Mesothelial cell of epicardium (in vitro differentiated cells): ENCODE measurements around the gene SLC28A3. TPM values are rescaled to one million over a fixed set of nuclear protein-coding genes. Genes with fewer than 3 reads are reported as not detected.

Source experiments
- DNase-seq, 2 experiments: peaks; one replicate each; pipeline ENCODE4 v3.0.0; 2021; ENCODE audit warnings: low spot score in 2 of 2; ENCODE audit not compliant: unreplicated experiment in 2 of 2
- H3K27ac Mint-ChIP-seq: 2 replicates; pipeline ENCODE4 v1.8.0; 2021; ENCODE audit warnings: mixed read lengths
- H3K27me3 Mint-ChIP-seq: 2 replicates; pipeline ENCODE4 v1.8.0; 2021; ENCODE audit warnings: low read depth, mixed read lengths
- H3K36me3 Mint-ChIP-seq: 2 replicates; pipeline ENCODE4 v1.8.0; 2021; ENCODE audit warnings: mixed read lengths
- H3K4me1 Mint-ChIP-seq: 2 replicates; pipeline ENCODE4 v1.8.0; 2021; ENCODE audit warnings: mixed read lengths
- H3K4me3 Mint-ChIP-seq: 2 replicates; pipeline ENCODE4 v1.8.0; 2021; ENCODE audit warnings: mild to moderate bottlenecking, moderate library complexity, mixed read lengths
- H3K9me3 Mint-ChIP-seq: 2 replicates; pipeline ENCODE4 v1.8.0; 2021; ENCODE audit warnings: mixed read lengths
- CTCF ChIP-seq: fragments of 200-600 bp; sonication (generic); IDR thresholded peaks from one replicate; pipeline ENCODE4 v1.5.0; 2021; ENCODE audit warnings: antibody characterized with exemption; ENCODE audit not compliant: unreplicated experiment
- total RNA-seq: library from RNA; stranded (reverse); gene quantifications from 3 replicates; pipeline ENCODE4 v1.2.1, GENCODE V29; 2021

The SLC28A3 gene
- total RNA-seq, 1 donor from 2014 or later, result 0.89 TPM

GRCh38 chr9:84320231-84320630 is 20.3 kb downstream of the SLC28A3 start:
- no peak for TF ChIP-seq CTCF
- Mint-ChIP-seq H3K27ac (no peak overlapping the region), H3K4me3 (no peak overlapping the region), H3K36me3 (no peaks in the 10 kb centered on the region), H3K9me3 (no peaks in the 10 kb centered on the region), H3K27me3 (no peaks in the 10 kb centered on the region), H3K4me1 (no peaks in the 10 kb centered on the region)
- no peak for DNase-seq

- no peak for TF ChIP-seq CTCF
- Mint-ChIP-seq H3K36me3 (no peaks in the 10 kb centered on the region), H3K27me3 (no peaks in the 10 kb centered on the region), H3K27ac (no peak overlapping the region), H3K4me3 (no peak overlapping the region), H3K9me3 (no peaks in the 10 kb centered on the region), H3K4me1 (no peaks in the 10 kb centered on the region)
- no peak for DNase-seq
Measured at GRCh38 chr9:84319632-84320031, 20.9 kb downstream of the SLC28A3 start.

GRCh38 chr9:84318981-84319380 is 21.6 kb downstream of the SLC28A3 start:
- no peaks in the 10 kb centered on the region for H3K36me3 Mint-ChIP-seq
- H3K27me3 Mint-ChIP-seq, result no peaks in the 10 kb centered on the region
- no peaks in the 10 kb centered on the region for H3K9me3 Mint-ChIP-seq
- no peak for TF ChIP-seq CTCF
- H3K4me1 Mint-ChIP-seq, result no peaks in the 10 kb centered on the region
- DNase-seq, result no peak
- no peak overlapping the region for H3K4me3 Mint-ChIP-seq
- no peak overlapping the region for H3K27ac Mint-ChIP-seq

GRCh38 chr9:84317563-84317962 is 23.0 kb downstream of the SLC28A3 start:
- Mint-ChIP-seq H3K4me1 (no peaks in the 10 kb centered on the region), H3K36me3 (no peaks in the 10 kb centered on the region), H3K27ac (no peak overlapping the region), H3K9me3 (no peaks in the 10 kb centered on the region), H3K27me3 (no peaks in the 10 kb centered on the region), H3K4me3 (no peak overlapping the region)
- no peak for TF ChIP-seq CTCF
- no peak for DNase-seq

- Mint-ChIP-seq H3K27me3 (no peaks in the 10 kb centered on the region), H3K36me3 (no peaks in the 10 kb centered on the region), H3K4me3 (no peak overlapping the region), H3K4me1 (no peaks in the 10 kb centered on the region), H3K27ac (no peak overlapping the region), H3K9me3 (no peaks in the 10 kb centered on the region)
- DNase-seq, result peak in 1 of 2 experiments; percentile 59
- TF ChIP-seq CTCF, result peak; percentile 87
Measured at GRCh38 chr9:84315278-84315877, 25.2 kb downstream of the SLC28A3 start.

- Mint-ChIP-seq H3K9me3 (no peaks in the 10 kb centered on the region), H3K4me1 (no peaks in the 10 kb centered on the region), H3K36me3 (no peaks in the 10 kb centered on the region), H3K27me3 (no peaks in the 10 kb centered on the region), H3K4me3 (no peak overlapping the region), H3K27ac (no peak overlapping the region)
- DNase-seq, result no peak
- no peak for TF ChIP-seq CTCF
Measured at GRCh38 chr9:84314306-84314705, 26.3 kb downstream of the SLC28A3 start.
